SK-N-SH treated with all-trans-retinoic acid at 6 μM for 48 hours (cell line): Measurements from ENCODE around the gene MCU.

ENCODE experiments used
- ARNTL ChIP-seq: fragments of 450-650 bp; formaldehyde crosslinking; IDR thresholded peaks from 2 replicates; pipeline ENCODE4 v1.5.0; 2020; ENCODE audit warnings: low read depth, mild to moderate bottlenecking, moderate library complexity, borderline replicate concordance
- CREB5 ChIP-seq: fragments of 250-450 bp; sonication (Bioruptor Pico); IDR thresholded peaks from 2 replicates; pipeline ENCODE4 v1.5.1; 2020; ENCODE audit warnings: low read depth, mild to moderate bottlenecking, moderate library complexity
- GLIS3 ChIP-seq: fragments of 250-450 bp; sonication (Bioruptor Pico); IDR thresholded peaks from 2 replicates; pipeline ENCODE4 v1.5.0; 2020; ENCODE audit warnings: mild to moderate bottlenecking, moderate library complexity
- ISL1 ChIP-seq: fragments of 250-450 bp; sonication (Bioruptor Pico); IDR thresholded peaks from 2 replicates; pipeline ENCODE4 v2.1.2; 2022; ENCODE audit warnings: mild to moderate bottlenecking, moderate library complexity
- PATZ1 ChIP-seq: fragments of 250-450 bp; sonication (Bioruptor Pico); IDR thresholded peaks from 2 replicates; pipeline ENCODE4 v1.8.0; 2020; ENCODE audit warnings: mild to moderate bottlenecking, moderate library complexity, borderline replicate concordance
- PPARA ChIP-seq: fragments of 250-450 bp; sonication (Bioruptor Pico); IDR thresholded peaks from 2 replicates; pipeline ENCODE4 v1.5.0; 2020; ENCODE audit warnings: mild to moderate bottlenecking, borderline replicate concordance
- RARB ChIP-seq: fragments of 250-450 bp; sonication (Bioruptor Pico); IDR thresholded peaks from 2 replicates; pipeline ENCODE4 v1.8.0; 2021; ENCODE audit warnings: mild to moderate bottlenecking, moderate library complexity
- TCF4 ChIP-seq: fragments of 250-450 bp; sonication (Bioruptor Pico); IDR thresholded peaks from 2 replicates; pipeline ENCODE4 v1.8.0; 2021; ENCODE audit warnings: mild to moderate bottlenecking, moderate library complexity, borderline replicate concordance
- TSHZ2 ChIP-seq: fragments of 250-450 bp; sonication (Bioruptor Pico); IDR thresholded peaks from 2 replicates; pipeline ENCODE4 v1.5.0; 2020; ENCODE audit warnings: mild to moderate bottlenecking, moderate library complexity
- ZC3H10 ChIP-seq: fragments of 250-450 bp; sonication (Bioruptor Pico); IDR thresholded peaks from 2 replicates; pipeline ENCODE4 v1.5.1; 2021; ENCODE audit warnings: mild to moderate bottlenecking, moderate library complexity
- ZFP3 ChIP-seq: fragments of 250-450 bp; sonication (Bioruptor Pico); IDR thresholded peaks from 2 replicates; pipeline ENCODE4 v1.5.0; 2020; ENCODE audit warnings: mild to moderate bottlenecking, moderate library complexity
- ZNF565 ChIP-seq: fragments of 450-650 bp; formaldehyde crosslinking; conservative IDR thresholded peaks from 2 replicates; pipeline ENCODE4 v1.5.0; 2020; ENCODE audit warnings: low read depth, mild to moderate bottlenecking, moderate library complexity

GRCh38 chr10:72855790-72856189 is 163.8 kb downstream of the MCU start:
- no peak for TF ChIP-seq ZFP3 (CRISPR knock-in tag)
- no peak for TF ChIP-seq PPARA (CRISPR knock-in tag)
- no peak for TF ChIP-seq ARNTL (CRISPR knock-in tag)
- TF ChIP-seq GLIS3 (CRISPR knock-in tag): no peak
- TF ChIP-seq TSHZ2: no peak
- TF ChIP-seq CREB5 (CRISPR knock-in tag): no peak
- TF ChIP-seq ZC3H10 (CRISPR knock-in tag): no peak
- TF ChIP-seq ISL1 (CRISPR knock-in tag): no peak
- TF ChIP-seq ZNF565 (CRISPR knock-in tag): no peak
- TF ChIP-seq PATZ1: no peak
- TF ChIP-seq RARB (CRISPR knock-in tag): no peak
- no peak for TF ChIP-seq TCF4 (CRISPR knock-in tag)
